ENCODE measurements around the gene AFAP1L2. TPM values are rescaled to one million over a fixed set of nuclear protein-coding genes. Genes with fewer than 3 reads are reported as not detected.

Gene AFAP1L2
- total and polyA plus RNA-seq, 2 experiments from 2014 or later = not detected

DNA sequence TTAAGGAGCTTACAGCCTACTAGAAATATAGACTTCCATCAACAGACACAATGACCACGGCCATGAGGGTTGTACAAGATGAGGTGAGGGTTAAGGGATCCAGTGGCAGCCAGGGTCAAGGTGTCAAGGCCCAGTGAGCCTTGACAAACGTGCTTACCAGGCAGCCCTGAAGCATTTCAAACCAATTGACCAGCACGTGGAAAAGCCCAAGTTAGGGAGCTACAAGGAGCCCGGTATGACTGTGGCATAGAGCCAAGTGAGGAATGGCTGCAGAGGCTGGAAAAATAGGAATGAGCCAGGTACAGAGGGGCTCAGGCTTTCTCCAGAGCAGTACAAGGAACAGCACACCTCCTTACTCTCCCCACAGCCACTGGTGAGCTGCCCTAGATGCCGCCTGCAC, 12.7 kb downstream of the AFAP1L2 start:
- no peak for DNase-seq
- Histone ChIP-seq H2AFZ (no peak overlapping the region), H3K4me2 (ENCODE audit: unreplicated experiment) (no peak overlapping the region), H4K20me1 (ENCODE audit: insufficient read depth) (no peaks in the 10 kb centered on the region), H3K4me1 (ENCODE audit: insufficient read depth) (no peaks in the 10 kb centered on the region), H3K9me2 (ENCODE audit: insufficient read depth) (no peaks in the 10 kb centered on the region), H3K9ac (no peak overlapping the region), H3F3A (ENCODE audit: insufficient read depth) (no peaks in the 10 kb centered on the region), H3K4me3 (no peak overlapping the region), H3K79me2 (ENCODE audit: insufficient read depth) (no peaks in the 10 kb centered on the region), H3K9me3 (ENCODE audit: low read depth) (no peaks in the 10 kb centered on the region), H3K27me3 (replicated peaks; ENCODE audit: insufficient read depth) (0 out of 2 replicates have a peak, but pooled peaks cover 10% of the 10 kb centered on the region), H3K36me3 (ENCODE audit: low read depth) (no peaks in the 10 kb centered on the region), H3K27ac (no peak overlapping the region)
- 44 to 50% methylated on average over 5 of the region's 5 CpGs for WGBS, 2 experiments (ENCODE audit: low coverage in 1 of 2, low lambda C conversion rate in 2 of 2, missing lambda C conversion rate in 2 of 2)
- TF ChIP-seq EZH2 (IDR thresholded peaks at IDR 0.05; ENCODE audit: insufficient read depth, poor library complexity, severe bottlenecking) = no peak
- no peak for TF ChIP-seq EZH2phosphoT487 (IDR thresholded peaks at IDR 0.05; ENCODE audit: insufficient read depth, low read depth)
- in situ Hi-C loops (cut with MboI) = no loop called here

GRCh38 chr10:114389426-114389825, 14.9 kb downstream of the AFAP1L2 start:
- Histone ChIP-seq H4K20me1 (ENCODE audit: insufficient read depth) (no peaks in the 10 kb centered on the region), H3F3A (ENCODE audit: insufficient read depth) (no peaks in the 10 kb centered on the region), H3K4me1 (ENCODE audit: insufficient read depth) (no peaks in the 10 kb centered on the region), H3K27ac (no peak overlapping the region), H3K27me3 (replicated peaks; ENCODE audit: insufficient read depth) (no peaks in the 10 kb centered on the region), H3K9ac (no peak overlapping the region), H3K4me2 (ENCODE audit: unreplicated experiment) (no peak overlapping the region), H3K79me2 (ENCODE audit: insufficient read depth) (no peaks in the 10 kb centered on the region), H3K9me3 (ENCODE audit: low read depth) (no peaks in the 10 kb centered on the region), H2AFZ (no peak overlapping the region), H3K4me3 (no peak overlapping the region), H3K9me2 (ENCODE audit: insufficient read depth) (no peaks in the 10 kb centered on the region), H3K36me3 (ENCODE audit: low read depth) (no peaks in the 10 kb centered on the region)
- TF ChIP-seq EZH2phosphoT487 (IDR thresholded peaks at IDR 0.05; ENCODE audit: insufficient read depth, low read depth) (no peak), EZH2 (IDR thresholded peaks at IDR 0.05; ENCODE audit: insufficient read depth, poor library complexity, severe bottlenecking) (no peak)
- in situ Hi-C loops (cut with MboI) = no loop called here
- 52 to 64% methylated on average over 5 of the region's 5 CpGs for WGBS, 2 experiments (ENCODE audit: low coverage in 1 of 2, low lambda C conversion rate in 2 of 2, missing lambda C conversion rate in 2 of 2)
- DNase-seq = no peak

DNA sequence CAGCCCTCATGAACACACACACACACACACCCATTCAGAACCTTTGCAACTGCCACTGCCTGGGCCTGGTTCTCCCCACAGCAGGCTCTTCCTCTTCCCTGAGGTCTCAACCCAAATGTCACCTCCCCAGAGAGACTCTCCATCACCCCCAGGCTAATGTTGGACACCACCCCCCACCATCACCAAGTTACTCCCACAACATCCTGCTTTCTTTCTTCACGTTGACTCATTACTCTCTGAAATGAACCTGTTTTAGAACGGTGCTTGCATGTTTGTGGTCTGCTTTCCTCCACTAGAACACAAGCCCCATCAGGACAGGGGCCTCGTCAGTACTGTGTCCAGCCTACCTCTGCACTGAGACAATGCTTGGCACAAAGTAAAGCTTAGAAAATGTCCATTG, 16.0 kb downstream of the AFAP1L2 start:
- no peak overlapping the region for H2AFZ ChIP-seq
- H4K20me1 ChIP-seq (ENCODE audit: insufficient read depth) = no peaks in the 10 kb centered on the region
- H3K4me3 ChIP-seq = no peak overlapping the region
- no peaks in the 10 kb centered on the region for H3K4me1 ChIP-seq (ENCODE audit: insufficient read depth)
- in situ Hi-C loops (cut with MboI) = no loop called here
- H3K36me3 ChIP-seq (ENCODE audit: low read depth) = no peaks in the 10 kb centered on the region
- no peak overlapping the region for H3K4me2 ChIP-seq (ENCODE audit: unreplicated experiment)
- H3K9me2 ChIP-seq (ENCODE audit: insufficient read depth) = no peaks in the 10 kb centered on the region
- H3K79me2 ChIP-seq (ENCODE audit: insufficient read depth) = no peaks in the 10 kb centered on the region
- TF ChIP-seq EZH2 (IDR thresholded peaks at IDR 0.05; ENCODE audit: insufficient read depth, poor library complexity, severe bottlenecking) = no peak
- no peak for TF ChIP-seq EZH2phosphoT487 (IDR thresholded peaks at IDR 0.05; ENCODE audit: insufficient read depth, low read depth)
- DNase-seq = no peak
- no peak overlapping the region for H3K27ac ChIP-seq
- H3K27me3 ChIP-seq (replicated peaks; ENCODE audit: insufficient read depth) = no peaks in the 10 kb centered on the region
- no peaks in the 10 kb centered on the region for H3F3A ChIP-seq (ENCODE audit: insufficient read depth)
- no peaks in the 10 kb centered on the region for H3K9me3 ChIP-seq (ENCODE audit: low read depth)
- no peak overlapping the region for H3K9ac ChIP-seq
- WGBS, 2 experiments (ENCODE audit: low coverage in 1 of 2, low lambda C conversion rate in 2 of 2, missing lambda C conversion rate in 2 of 2) = 21 to 31% methylated on average over 3 of the region's 3 CpGs

GRCh38 chr10:114387784-114388183, 16.5 kb downstream of the AFAP1L2 start:
- H3K27ac ChIP-seq = no peak overlapping the region
- in situ Hi-C loops (cut with MboI) = no loop called here
- no peaks in the 10 kb centered on the region for H3K79me2 ChIP-seq (ENCODE audit: insufficient read depth)
- H2AFZ ChIP-seq = no peak overlapping the region
- no peaks in the 10 kb centered on the region for H3K27me3 ChIP-seq (replicated peaks; ENCODE audit: insufficient read depth)
- no peak overlapping the region for H3K4me3 ChIP-seq
- no peaks in the 10 kb centered on the region for H3F3A ChIP-seq (ENCODE audit: insufficient read depth)
- H3K4me2 ChIP-seq (ENCODE audit: unreplicated experiment) = no peak overlapping the region
- no peaks in the 10 kb centered on the region for H3K9me2 ChIP-seq (ENCODE audit: insufficient read depth)
- no peaks in the 10 kb centered on the region for H3K36me3 ChIP-seq (ENCODE audit: low read depth)
- H4K20me1 ChIP-seq (ENCODE audit: insufficient read depth) = no peaks in the 10 kb centered on the region
- H3K4me1 ChIP-seq (ENCODE audit: insufficient read depth) = no peaks in the 10 kb centered on the region
- no peak overlapping the region for H3K9ac ChIP-seq
- H3K9me3 ChIP-seq (ENCODE audit: low read depth) = no peaks in the 10 kb centered on the region
- TF ChIP-seq EZH2phosphoT487 (IDR thresholded peaks at IDR 0.05; ENCODE audit: insufficient read depth, low read depth) = no peak
- no peak for TF ChIP-seq EZH2 (IDR thresholded peaks at IDR 0.05; ENCODE audit: insufficient read depth, poor library complexity, severe bottlenecking)
- WGBS, 2 experiments (ENCODE audit: low coverage in 1 of 2, low lambda C conversion rate in 2 of 2, missing lambda C conversion rate in 2 of 2) = 43 to 50% methylated on average over 4 of the region's 4 CpGs
- DNase-seq = no peak

DNA sequence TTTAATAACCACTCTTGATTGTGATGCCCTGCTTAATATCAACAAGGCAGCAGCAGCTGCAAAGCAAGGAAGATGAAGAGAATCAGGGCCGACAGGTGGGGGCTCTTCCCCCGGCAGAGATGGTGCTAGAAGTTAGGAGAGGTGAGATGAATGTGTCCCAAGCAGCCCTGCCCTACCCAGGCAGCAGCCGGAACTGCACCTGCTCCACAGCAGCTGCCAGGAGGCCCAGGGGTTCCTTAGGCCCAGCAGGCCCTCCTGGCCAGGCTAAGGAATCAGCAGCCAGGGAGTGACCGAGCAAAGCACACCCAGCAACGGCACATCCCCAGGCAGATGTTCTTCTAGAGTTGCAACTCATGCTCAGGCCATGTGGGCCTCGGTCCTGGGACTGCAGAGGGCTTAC, 17.9 kb downstream of the AFAP1L2 start:
- H3K4me1 ChIP-seq (ENCODE audit: insufficient read depth) = no peaks in the 10 kb centered on the region
- TF ChIP-seq EZH2 (IDR thresholded peaks at IDR 0.05; ENCODE audit: insufficient read depth, poor library complexity, severe bottlenecking) (no peak), EZH2phosphoT487 (IDR thresholded peaks at IDR 0.05; ENCODE audit: insufficient read depth, low read depth) (no peak)
- no peak overlapping the region for H3K4me2 ChIP-seq (ENCODE audit: unreplicated experiment)
- in situ Hi-C loops (cut with MboI) = no loop called here
- no peak overlapping the region for H2AFZ ChIP-seq
- H3K27me3 ChIP-seq (replicated peaks; ENCODE audit: insufficient read depth) = no peaks in the 10 kb centered on the region; the same call in none of the 2 replicates
- H3K36me3 ChIP-seq (ENCODE audit: low read depth) = no peaks in the 10 kb centered on the region
- H3K4me3 ChIP-seq = no peak overlapping the region
- H3F3A ChIP-seq (ENCODE audit: insufficient read depth) = no peaks in the 10 kb centered on the region
- DNase-seq = no peak
- H3K9ac ChIP-seq = no peak overlapping the region
- H3K79me2 ChIP-seq (ENCODE audit: insufficient read depth) = no peaks in the 10 kb centered on the region
- H3K27ac ChIP-seq = no peak overlapping the region
- no peaks in the 10 kb centered on the region for H4K20me1 ChIP-seq (ENCODE audit: insufficient read depth)
- WGBS, 2 experiments (ENCODE audit: low coverage in 1 of 2, low lambda C conversion rate in 2 of 2, missing lambda C conversion rate in 2 of 2) = 45 to 58% methylated on average over 6 of the region's 6 CpGs
- no peaks in the 10 kb centered on the region for H3K9me3 ChIP-seq (ENCODE audit: low read depth)
- H3K9me2 ChIP-seq (ENCODE audit: insufficient read depth) = no peaks in the 10 kb centered on the region
